ENCODE results near the gene OR4Q3.
"Not testable (repeated sequence)": the region's sequence is repeated elsewhere in the genome, so short reads cannot be mapped to it uniquely, and the experiment has no call there.

DNA sequence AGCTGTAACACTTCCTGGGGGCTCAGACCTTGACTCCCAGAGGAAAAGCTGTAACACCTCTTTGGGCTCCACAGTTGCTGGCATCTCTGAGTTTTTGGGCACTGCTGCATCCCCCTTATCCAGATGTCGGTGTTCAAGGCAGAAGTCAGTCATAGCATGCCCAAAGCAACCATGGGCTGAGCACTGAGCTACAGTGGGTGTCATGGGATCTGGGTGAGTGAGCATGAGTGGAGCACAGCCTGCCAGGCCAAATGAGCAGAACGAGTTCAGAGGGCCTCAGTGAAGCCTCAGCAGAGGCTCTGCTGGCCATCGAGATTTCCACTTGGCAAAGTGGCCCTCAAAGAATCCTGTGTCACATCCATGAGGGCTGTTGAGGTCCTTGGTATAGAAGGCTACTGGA is 28.1 kb downstream of the OR4Q3 start:
- not testable (repeated sequence) for TF ChIP-seq CTCF (IDR thresholded peaks at IDR 0.05; ENCODE audit: low read length); EZH2 (optimal IDR thresholded peaks at IDR 0.05; ENCODE audit: low read depth, low read length)
